GM19467 (cell line): Measurements from ENCODE around the gene C10orf67.
"Not testable (repeated sequence)": the region's sequence is repeated elsewhere in the genome, so short reads cannot be mapped to it uniquely, and the experiment has no call there.

Source experiments
- ATAC-seq: cut with Tn5 transposase; IDR thresholded peaks from one replicate; pipeline ENCODE4 v1.9.1; 2021; ENCODE audit warnings: mild to moderate bottlenecking, moderate library complexity; ENCODE audit not compliant: unreplicated experiment

C10orf67 gene

GRCh38 chr10:23344241-23344841 is at the start of gene C10orf67:
Gene C10orf67 (minus strand): TSS chr10:23344797. CDS start chr10:23344774, 23 bp downstream.
- ATAC-seq = no peak

GRCh38 chr10:23391821-23392220 is 47.2 kb upstream of the C10orf67 start:
- no peak for ATAC-seq

GRCh38 chr10:23390809-23391208 is 46.2 kb upstream of the C10orf67 start:
- no peak for ATAC-seq

- not testable (repeated sequence) for ATAC-seq
Measured at GRCh38 chr10:23390408-23390807, 45.8 kb upstream of the C10orf67 start.

GRCh38 chr10:23387516-23387915 is 42.9 kb upstream of the C10orf67 start:
- not testable (repeated sequence) for ATAC-seq

GRCh38 chr10:23386052-23386451 is 41.5 kb upstream of the C10orf67 start:
- ATAC-seq = no peak

- ATAC-seq = no peak
Measured at GRCh38 chr10:23384364-23384763, 39.8 kb upstream of the C10orf67 start.

- ATAC-seq = no peak
Measured at GRCh38 chr10:23383637-23384036, 39.0 kb upstream of the C10orf67 start.

- ATAC-seq = no peak
Measured at GRCh38 chr10:23381298-23382040, 36.9 kb upstream of the C10orf67 start.

GRCh38 chr10:23379686-23380085 is 35.1 kb upstream of the C10orf67 start:
- ATAC-seq = no peak

GRCh38 chr10:23376229-23376655 is 31.6 kb upstream of the C10orf67 start:
- ATAC-seq = no peak

- ATAC-seq = no peak
Measured at GRCh38 chr10:23375366-23375765, 30.8 kb upstream of the C10orf67 start.

GRCh38 chr10:23373156-23373555 is 28.6 kb upstream of the C10orf67 start:
- ATAC-seq = no peak

GRCh38 chr10:23371073-23371472 is 26.5 kb upstream of the C10orf67 start:
- no peak for ATAC-seq

GRCh38 chr10:23370106-23370505 is 25.5 kb upstream of the C10orf67 start:
- no peak for ATAC-seq

- peak; percentile 75 for ATAC-seq
Measured at GRCh38 chr10:23368816-23369640, 24.4 kb upstream of the C10orf67 start.

- ATAC-seq = peak; percentile 1
Measured at GRCh38 chr10:23367896-23368595, 23.4 kb upstream of the C10orf67 start.

GRCh38 chr10:23365417-23366030 is 20.9 kb upstream of the C10orf67 start:
- ATAC-seq = not testable (repeated sequence)

GRCh38 chr10:23364378-23364777 is 19.8 kb upstream of the C10orf67 start:
- no peak for ATAC-seq

GRCh38 chr10:23363793-23364135 is 19.2 kb upstream of the C10orf67 start:
- no peak for ATAC-seq
